ENCODE measurements around the gene MFF. TPM values are rescaled to one million over a fixed set of nuclear protein-coding genes. Genes with fewer than 3 reads are reported as not detected.

Gene MFF
- total and polyA plus RNA-seq, 2 of the 8 experiments (the other 6 are each of a cell fraction or from before 2014, with no cell fraction given) = 36.2 to 86.8 TPM

- no peak for TF ChIP-seq CTCF (IDR thresholded peaks at IDR 0.05; ENCODE audit: control extremely low read depth in 1 of 3, insufficient read depth in 1 of 3, low read depth in 1 of 3, low read length in 3 of 3)
- TF ChIP-seq POLR2AphosphoS5 (IDR thresholded peaks at IDR 0.05; ENCODE audit: low read depth, low read length) = no peak
- TF ChIP-seq JUND (IDR thresholded peaks at IDR 0.05; ENCODE audit: low read length) = no peak
Measured at GRCh38 chr2:227311861-227312506, 13.1 kb upstream of the MFF start (continued).

All from H1 (cell line).